GM12878 (cell line): ENCODE measurements around the gene DLEC1. TPM values are rescaled to one million over a fixed set of nuclear protein-coding genes. Genes with fewer than 3 reads are reported as not detected.

Source experiments
- ATAC-seq: fragments of 200-7000 bp; cut with Tn5 transposase; 3 replicates; pipeline ENCODE4 v1.9.1; 2020; ENCODE audit warnings: mild to moderate bottlenecking, moderate library complexity
- BruUV-seq: library from RNA; stranded (reverse); fragments of 400-500 nt; replicated peaks from 2 replicates; lab custom pipeline; 2021; lab: Mats Ljungman, UMichigan
- CTCF ChIA-PET: fragments of 300-600 bp; sonication (Branson Sonifier 250); formaldehyde crosslinking; extraction: SDS; loops from one replicate; lab custom pipeline; 2021; ENCODE audit warnings: inconsistent platforms; lab: Yijun Ruan, JAX
- POLR2A ChIA-PET: fragments of 350-600 bp; formaldehyde crosslinking; extraction: SDS; loops from one replicate; lab custom pipeline; 2021; ENCODE audit warnings: inconsistent platforms; lab: Charles Lee
- RAD21 ChIA-PET: fragments of 300-600 bp; sonication (Branson Sonifier 250); formaldehyde crosslinking; loops from one replicate; lab custom pipeline; 2023; ENCODE audit warnings: antibody characterized with exemption; ENCODE audit not compliant: unreplicated experiment; lab: Charles Lee
- SMC1A ChIA-PET: fragments of 300-600 bp; sonication (Branson Sonifier 250); formaldehyde crosslinking; loops from one replicate; lab custom pipeline; 2023; ENCODE audit not compliant: unreplicated experiment, uncharacterized antibody; lab: Charles Lee
- DNase-seq: peaks from one replicate; pipeline ENCODE4 v3.0.0-alpha.2; 2011; ENCODE audit warnings: low read depth, low spot score
- FAIRE-seq: peaks from 3 replicates; lab custom pipeline; 2011; peaks lifted over from hg19 to GRCh38; lab: Jason Lieb, UNC
- H2AFZ ChIP-seq: 2 replicates; pipeline ENCODE4 v1.6.0; 2011; ENCODE audit warnings: low read depth, low read length, control low read depth; ENCODE audit not compliant: control insufficient read depth
- H3K27ac ChIP-seq: 2 replicates; pipeline ENCODE4 v1.5.1; 2011; ENCODE audit warnings: control low read depth; ENCODE audit not compliant: control insufficient read depth, insufficient read depth
- H3K27me3 ChIP-seq, 2 experiments: replicated peaks in 1 of 2; 2 replicates each; pipeline versions ENCODE4 v1.6.0 to v1.6.1; 2011; ENCODE audit warnings: low read length in 1 of 2; ENCODE audit not compliant: control insufficient read depth in 2 of 2, insufficient read depth in 2 of 2
- H3K36me3 ChIP-seq, 2 experiments: 2 replicates each; pipeline ENCODE4 v1.5.1; 2011; ENCODE audit warnings: low read length in 1 of 2; ENCODE audit not compliant: control insufficient read depth in 2 of 2, insufficient read depth in 2 of 2
- H3K4me1 ChIP-seq: 2 replicates; pipeline ENCODE4 v1.6.1; 2011; ENCODE audit warnings: mild to moderate bottlenecking, low read length, moderate library complexity, mixed read lengths; ENCODE audit not compliant: control insufficient read depth, insufficient read depth
- H3K4me2 ChIP-seq: 2 replicates; pipeline ENCODE4 v1.6.0; 2011; ENCODE audit warnings: control low read depth; ENCODE audit not compliant: control insufficient read depth, insufficient read depth
- H3K4me3 ChIP-seq: fragments of 200-600 bp; sonication (generic); 2 replicates; pipeline ENCODE4 v1.5.1; 2016
- H3K79me2 ChIP-seq: 2 replicates; pipeline ENCODE4 v1.6.0; 2011; ENCODE audit warnings: low read length; ENCODE audit not compliant: control insufficient read depth, insufficient read depth
- H3K9ac ChIP-seq: 2 replicates; pipeline ENCODE4 v1.8.0; 2011; ENCODE audit warnings: low read length, control low read depth, mixed read lengths; ENCODE audit not compliant: control insufficient read depth, insufficient read depth
- H3K9me3 ChIP-seq: replicated peaks from 3 replicates; pipeline ENCODE4 v1.5.1; 2011; ENCODE audit warnings: mild to moderate bottlenecking, low read length; ENCODE audit not compliant: control insufficient read depth, insufficient read depth
- H4K20me1 ChIP-seq: 2 replicates; pipeline ENCODE4 v1.6.0; 2011; ENCODE audit not compliant: control insufficient read depth, insufficient read depth
- MTA2 ChIP-seq: fragments of 450-650 bp; IDR thresholded peaks from 2 replicates; pipeline ENCODE4 v1.6.1; 2016; ENCODE audit warnings: low read depth, mild to moderate bottlenecking, moderate library complexity
- NFYB ChIP-seq: IDR thresholded peaks from 2 replicates; pipeline ENCODE4 v1.6.1; 2011; ENCODE audit warnings: low read depth, mild to moderate bottlenecking, low read length, improper control_type of control experiment, moderate library complexity; ENCODE audit not compliant: insufficient read depth
- SMC3 ChIP-seq: IDR thresholded peaks from 2 replicates; pipeline ENCODE4 v1.6.1; 2011; ENCODE audit warnings: low read length, improper control_type of control experiment, borderline replicate concordance
- WGBS: methylation state at CpG from one replicate; pipeline ENCODE4 v1.1.6; 2016; ENCODE audit warnings: low lambda C conversion rate; ENCODE audit not compliant: insufficient replicate concordance, insufficient coverage; ENCODE audit errors: missing lambda C conversion rate; 5-methylcytosine and 5-hydroxymethylcytosine counted together
- in situ Hi-C: fragments of 300-500 bp; cut with MboI; formaldehyde crosslinking; loops from 9 replicates; pipeline ENCODE4 v1.14.3; 2018; ENCODE audit warnings: mixed read lengths
- intact Hi-C: fragments of 100-400 bp; cut with micrococcal nuclease; formaldehyde crosslinking; loops from one replicate; pipeline ENCODE4 v1.14.2; 2022; ENCODE audit not compliant: unreplicated experiment
- polyA plus RNA-seq, 11 experiments: library from polyadenylated mRNA; depleted of rRNA in 4 of 11; unstranded in 6 of 11; stranded (reverse) in 5 of 11; fragments of >200 nt; fragmentation: Nextera tagmentation in 4 of 11; fragmentation: Illumina TruSeq in 1 of 11; extraction: Ambion mirVana in 4 of 11; extraction: Trizol in 1 of 11; gene quantifications; 1 replicate in 1 of 11; 2 replicates in 10 of 11; pipeline versions ENCODE4 v1.2.1 to v1.2.3, GENCODE V29; 2011 to 2016; ENCODE audit warnings: inconsistent platforms in 2 of 11, missing spikeins in 2 of 11, low read depth in 1 of 11
- total RNA-seq, 4 experiments: library from RNA; depleted of rRNA in 3 of 4; stranded (reverse); fragments of >200 nt in 3 of 4; fragmentation: Illumina TruSeq in 1 of 4; extraction: Trizol in 1 of 4; gene quantifications; 2 replicates each; pipeline versions ENCODE4 v1.2.1 to v1.2.3, GENCODE V29; 2013 to 2021
- TF ChIP-seq, protein P1 (sequence below), 3 experiments: IDR thresholded peaks in 2 of 3; conservative IDR thresholded peaks in 1 of 3; 2 replicates each; pipeline ENCODE4 v1.5.1; 2011; ENCODE audit warnings: low read depth in 3 of 3, low read length in 3 of 3, mild to moderate bottlenecking in 3 of 3, control low read depth in 2 of 3, moderate library complexity in 2 of 3, inconsistent platforms in 1 of 3, mixed read lengths in 1 of 3; ENCODE audit not compliant: control insufficient read depth in 2 of 3, insufficient read depth in 1 of 3; ENCODE audit errors: extremely low read depth in 1 of 3

DLEC1 gene
- total and polyA plus RNA-seq, 10 of the 15 experiments (the other 5 are each of a cell fraction or from before 2014, with no cell fraction given) = 0.03 to 0.29 (median 0.07) TPM; not detected in 3

- DNase-seq = no peak
- in situ Hi-C loops = no loop called here
- no TSS peak for BruUV-seq
- intact Hi-C loops = no loop called here
- 67% methylated on average over 3 of the region's 3 CpGs for WGBS
- H3K27me3 ChIP-seq = no peaks in the 10 kb centered on the region
- ATAC-seq = no peak
- no peak overlapping the region for H3K4me2 ChIP-seq
- ChIA-PET POLR2A (interaction anchor here (2.2 to 7.2 kb wide), 2 partner anchors 13 to 14 kb away, joined by 12 to 100 read pairs; partner anchors contain the start of genes ACAA1, MYD88 and OXSR1), CTCF (interaction anchor here (0.6 to 6.8 kb wide), 2 partner anchors 14 to 83 kb away, joined by 5 to 55 read pairs; partner anchors contain the start of gene OXSR1), SMC1A (interaction anchor here (9.6 to 10.2 kb wide), 2 partner anchors 11 to 14 kb away, joined by 64 to 89 read pairs; partner anchors contain the start of genes ACAA1, MYD88 and OXSR1), RAD21 (no interaction called here)
- no peak overlapping the region for H3K27ac ChIP-seq
- H3K4me3 ChIP-seq = no peak overlapping the region
- no peak overlapping the region for H3K9ac ChIP-seq
- H3K4me1 ChIP-seq = peaks cover 7% of the 10 kb centered on the region; the same call in 1 of the 2 replicates
- H3K36me3 ChIP-seq = no peaks in the 10 kb centered on the region
- H3K9me3 ChIP-seq = peaks cover 8% of the 10 kb centered on the region; the same call in 2 of the 3 replicates
- H3K79me2 ChIP-seq = no peaks in the 10 kb centered on the region
- TF ChIP-seq, protein P1, sequence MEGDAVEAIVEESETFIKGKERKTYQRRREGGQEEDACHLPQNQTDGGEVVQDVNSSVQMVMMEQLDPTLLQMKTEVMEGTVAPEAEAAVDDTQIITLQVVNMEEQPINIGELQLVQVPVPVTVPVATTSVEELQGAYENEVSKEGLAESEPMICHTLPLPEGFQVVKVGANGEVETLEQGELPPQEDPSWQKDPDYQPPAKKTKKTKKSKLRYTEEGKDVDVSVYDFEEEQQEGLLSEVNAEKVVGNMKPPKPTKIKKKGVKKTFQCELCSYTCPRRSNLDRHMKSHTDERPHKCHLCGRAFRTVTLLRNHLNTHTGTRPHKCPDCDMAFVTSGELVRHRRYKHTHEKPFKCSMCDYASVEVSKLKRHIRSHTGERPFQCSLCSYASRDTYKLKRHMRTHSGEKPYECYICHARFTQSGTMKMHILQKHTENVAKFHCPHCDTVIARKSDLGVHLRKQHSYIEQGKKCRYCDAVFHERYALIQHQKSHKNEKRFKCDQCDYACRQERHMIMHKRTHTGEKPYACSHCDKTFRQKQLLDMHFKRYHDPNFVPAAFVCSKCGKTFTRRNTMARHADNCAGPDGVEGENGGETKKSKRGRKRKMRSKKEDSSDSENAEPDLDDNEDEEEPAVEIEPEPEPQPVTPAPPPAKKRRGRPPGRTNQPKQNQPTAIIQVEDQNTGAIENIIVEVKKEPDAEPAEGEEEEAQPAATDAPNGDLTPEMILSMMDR (IDR thresholded peaks at IDR 0.05 in 2 of 3, conservative IDR thresholded peaks at IDR 0.05 in 1 of 3; ENCODE audit: control insufficient read depth in 2 of 3, extremely low read depth in 1 of 3, insufficient read depth in 1 of 3, low read depth in 3 of 3, low read length in 3 of 3) = peak in 1 of 3 experiments; percentile 19; a peak in 1 of 6 replicates
- TF ChIP-seq NFYB (0 out of 2 replicates have a peak, but pooled peaks have one; percentile 10), MTA2 (no peak), SMC3 (no peak)
- no peaks in the 10 kb centered on the region for H4K20me1 ChIP-seq
- no peak overlapping the region for H2AFZ ChIP-seq
- no peak for FAIRE-seq
Measured at GRCh38 chr3:38150780-38151528, 111.9 kb downstream of the DLEC1 start.
